Activated naive CD8-positive, alpha-beta T cell (primary cell): Measurements from ENCODE around the gene ELAVL4.

Experiments
- H3K27ac Mint-ChIP-seq: one replicate; pipeline ENCODE4 v1.8.0; 2021; ENCODE audit warnings: mixed read lengths
- H3K27me3 Mint-ChIP-seq: one replicate; pipeline ENCODE4 v1.8.0; 2021; ENCODE audit warnings: mixed read lengths
- H3K36me3 Mint-ChIP-seq: one replicate; pipeline ENCODE4 v1.8.0; 2021; ENCODE audit warnings: mixed read lengths
- H3K4me1 Mint-ChIP-seq: one replicate; pipeline ENCODE4 v1.8.0; 2021; ENCODE audit warnings: low read depth, mixed read lengths
- H3K4me3 Mint-ChIP-seq: one replicate; pipeline ENCODE4 v1.8.0; 2021; ENCODE audit warnings: mild to moderate bottlenecking, mixed read lengths
- H3K9me3 Mint-ChIP-seq: one replicate; pipeline ENCODE4 v1.8.0; 2021; ENCODE audit warnings: low read depth, mixed read lengths

ELAVL4 gene

DNA sequence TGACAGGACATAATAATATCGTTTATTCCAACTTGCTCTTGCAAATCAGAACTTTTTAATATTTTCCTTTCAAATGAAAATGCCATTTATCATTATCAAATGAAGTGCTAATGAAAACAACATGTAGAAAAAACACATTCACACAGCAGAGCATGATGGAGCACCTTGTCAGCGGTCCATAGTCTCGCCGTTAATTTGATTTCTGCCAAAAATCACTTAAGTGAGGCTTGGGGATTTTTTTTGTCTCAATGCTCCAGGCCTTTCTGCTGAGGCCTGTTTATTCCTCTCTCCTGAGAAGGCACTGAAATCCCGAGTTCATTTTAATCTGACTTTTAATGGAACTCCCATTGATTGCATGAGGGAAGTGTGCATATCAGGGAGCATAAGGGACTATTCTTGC lies 122.5 kb downstream of the ELAVL4 start:
- H3K36me3 Mint-ChIP-seq, result no peaks in the 10 kb centered on the region
- H3K27me3 Mint-ChIP-seq, result no peaks in the 10 kb centered on the region
- H3K27ac Mint-ChIP-seq, result no peak overlapping the region
- no peaks in the 10 kb centered on the region for H3K4me1 Mint-ChIP-seq
- H3K4me3 Mint-ChIP-seq, result no peak overlapping the region
- peaks cover 9% of the 10 kb centered on the region for H3K9me3 Mint-ChIP-seq

DNA sequence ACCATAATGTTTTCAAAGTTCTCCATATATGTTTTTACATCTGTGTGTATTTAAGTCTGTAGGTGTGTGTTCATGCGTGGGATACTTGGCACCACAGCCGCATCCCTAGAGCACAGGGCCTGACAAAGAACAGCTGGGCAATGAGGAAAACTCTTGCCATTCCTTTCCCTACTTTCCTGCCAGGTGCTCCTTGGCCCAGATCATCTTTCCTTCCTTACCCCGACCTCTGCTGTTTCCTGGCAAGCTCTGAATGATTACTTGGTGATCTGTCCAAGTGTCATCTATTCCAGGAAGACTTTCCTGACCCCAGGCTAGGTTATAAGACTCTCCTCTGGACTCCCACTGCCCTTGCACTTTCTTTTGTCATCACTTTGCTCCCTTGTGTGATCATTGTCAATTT lies 123.6 kb downstream of the ELAVL4 start:
- Mint-ChIP-seq H3K4me3 (no peak overlapping the region), H3K9me3 (peaks cover 3% of the 10 kb centered on the region), H3K36me3 (no peaks in the 10 kb centered on the region), H3K27me3 (no peaks in the 10 kb centered on the region), H3K27ac (no peak overlapping the region), H3K4me1 (no peaks in the 10 kb centered on the region)

DNA sequence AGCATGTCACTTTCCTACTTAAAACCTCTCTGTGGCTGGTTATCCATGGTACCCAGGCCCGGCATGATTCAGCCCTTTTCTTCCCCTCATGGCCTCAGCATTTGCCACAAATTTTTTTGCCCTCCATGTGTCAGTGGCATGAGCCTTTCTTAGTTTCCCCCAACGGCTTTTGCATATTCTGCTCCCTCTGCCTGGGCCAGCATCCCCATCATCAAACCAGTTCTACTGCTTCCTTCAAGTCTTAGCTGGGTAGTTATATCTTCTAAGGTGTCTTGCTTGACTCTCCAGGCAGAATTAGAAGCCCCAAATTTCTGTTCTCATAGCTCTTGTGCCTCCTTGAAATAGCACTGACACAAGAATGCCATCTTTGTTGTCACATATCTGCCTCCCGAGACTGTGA lies 127.9 kb downstream of the ELAVL4 start:
- H3K9me3 Mint-ChIP-seq, result peaks cover 3% of the 10 kb centered on the region
- H3K27ac Mint-ChIP-seq, result no peak overlapping the region

DNA sequence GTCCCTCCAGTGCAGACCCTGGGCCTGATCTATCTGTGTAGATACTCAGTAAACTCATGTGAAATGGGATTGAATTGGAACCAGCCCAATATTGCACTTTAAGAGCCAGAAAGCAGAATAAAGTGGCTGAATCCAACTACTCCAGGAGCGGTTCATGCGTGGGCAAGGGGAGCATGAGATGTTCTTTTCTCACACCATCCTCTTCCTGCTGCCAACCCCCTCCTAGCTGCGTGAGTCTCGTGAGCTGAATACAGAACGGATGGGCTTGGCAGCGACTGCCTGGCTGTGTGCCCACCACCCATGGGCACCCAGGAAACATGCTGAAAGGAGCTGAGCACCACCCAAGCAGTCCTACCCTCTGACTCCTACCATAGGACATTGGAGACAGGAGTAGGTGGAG lies 128.3 kb downstream of the ELAVL4 start:
- peaks cover 4% of the 10 kb centered on the region for H3K27me3 Mint-ChIP-seq
- no peak overlapping the region for H3K27ac Mint-ChIP-seq
- H3K4me3 Mint-ChIP-seq, result no peak overlapping the region
- peaks cover 3% of the 10 kb centered on the region for H3K9me3 Mint-ChIP-seq
- no peaks in the 10 kb centered on the region for H3K36me3 Mint-ChIP-seq
- H3K4me1 Mint-ChIP-seq, result no peaks in the 10 kb centered on the region

More for the DNA sequence above, 127.9 kb downstream of the ELAVL4 start:
- Mint-ChIP-seq H3K36me3 (no peaks in the 10 kb centered on the region), H3K4me1 (no peaks in the 10 kb centered on the region), H3K27me3 (peaks cover 4% of the 10 kb centered on the region), H3K4me3 (no peak overlapping the region)

DNA sequence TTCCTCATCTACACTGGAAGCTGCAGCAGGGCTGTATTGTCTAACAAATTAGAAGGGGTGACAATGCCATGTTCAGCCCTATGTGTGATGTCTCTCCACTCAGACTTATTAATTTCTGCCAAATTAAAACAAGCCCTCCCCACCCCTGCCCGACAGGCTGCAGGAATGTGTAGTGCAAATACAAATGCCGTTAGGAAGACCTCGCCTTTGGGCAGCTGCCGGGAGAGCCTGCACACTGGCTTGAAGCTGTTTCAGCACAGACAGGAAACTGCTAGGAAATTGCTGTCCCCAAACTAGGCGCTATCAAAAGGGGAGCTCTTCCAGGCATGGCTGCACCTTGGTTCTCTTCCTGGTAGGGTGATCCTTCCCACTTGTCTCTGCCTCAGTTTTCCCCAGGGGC lies 135.2 kb downstream of the ELAVL4 start:
- no peak overlapping the region for H3K27ac Mint-ChIP-seq
- no peak overlapping the region for H3K4me3 Mint-ChIP-seq
- no peaks in the 10 kb centered on the region for H3K4me1 Mint-ChIP-seq
- H3K9me3 Mint-ChIP-seq, result no peaks in the 10 kb centered on the region
- H3K27me3 Mint-ChIP-seq, result peaks cover 7% of the 10 kb centered on the region
- no peaks in the 10 kb centered on the region for H3K36me3 Mint-ChIP-seq

DNA sequence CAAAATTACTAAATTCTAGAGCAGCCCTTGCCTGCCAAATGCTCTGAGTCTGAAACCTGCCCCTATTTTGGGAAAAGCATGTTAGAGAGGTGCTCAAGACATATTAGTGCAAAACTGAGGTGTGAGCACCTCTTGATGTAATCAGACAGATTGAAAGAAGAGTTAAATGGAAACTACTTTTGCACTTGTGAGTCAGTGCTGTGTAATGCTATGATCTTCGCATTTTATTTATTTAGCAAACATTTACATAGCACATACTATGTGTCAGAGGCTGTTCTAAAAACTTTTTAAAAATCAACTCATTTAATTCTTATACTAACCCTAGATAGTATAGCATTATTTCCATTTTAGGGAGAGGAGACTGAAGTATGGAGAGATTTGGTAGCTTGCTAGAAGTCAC lies 138.1 kb downstream of the ELAVL4 start:
- no peak overlapping the region for H3K4me3 Mint-ChIP-seq
- H3K9me3 Mint-ChIP-seq, result no peaks in the 10 kb centered on the region
- peaks cover 19% of the 10 kb centered on the region for H3K27me3 Mint-ChIP-seq
- no peak overlapping the region for H3K27ac Mint-ChIP-seq
- no peaks in the 10 kb centered on the region for H3K4me1 Mint-ChIP-seq
- H3K36me3 Mint-ChIP-seq, result no peaks in the 10 kb centered on the region

- Mint-ChIP-seq H3K27me3 (peaks cover 17% of the 10 kb centered on the region), H3K4me3 (no peak overlapping the region), H3K9me3 (no peaks in the 10 kb centered on the region), H3K27ac (no peak overlapping the region), H3K4me1 (no peaks in the 10 kb centered on the region), H3K36me3 (no peaks in the 10 kb centered on the region)
Measured at GRCh38 chr1:50251702-50252101, 143.0 kb downstream of the ELAVL4 start.

DNA sequence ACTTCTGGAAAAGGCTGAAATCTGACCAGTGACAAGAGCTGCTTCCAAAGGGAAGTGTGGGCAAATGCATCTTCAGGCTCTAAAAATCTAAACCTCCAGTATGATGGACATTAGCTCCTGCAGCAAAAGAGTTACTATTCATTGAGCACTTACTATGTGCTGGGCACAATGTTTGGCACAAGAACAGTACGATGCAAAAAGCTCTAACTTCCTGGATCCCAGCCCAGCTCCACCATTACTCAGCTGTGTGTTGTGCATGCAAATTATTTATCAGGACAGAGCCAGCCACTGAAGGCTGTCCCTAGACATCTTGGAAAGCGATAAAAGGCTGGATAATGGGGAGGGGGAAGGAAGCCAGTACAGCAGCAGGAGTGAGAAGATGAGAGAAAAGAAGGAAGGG lies 143.5 kb downstream of the ELAVL4 start:
- no peak overlapping the region for H3K4me3 Mint-ChIP-seq
- no peaks in the 10 kb centered on the region for H3K4me1 Mint-ChIP-seq
- no peaks in the 10 kb centered on the region for H3K9me3 Mint-ChIP-seq
- no peaks in the 10 kb centered on the region for H3K36me3 Mint-ChIP-seq
- peaks cover 17% of the 10 kb centered on the region for H3K27me3 Mint-ChIP-seq
- H3K27ac Mint-ChIP-seq, result no peak overlapping the region
